AG20443 (cell line): Measurements from ENCODE around the gene KLHDC4.
A peak's percentile ranks its signal among the peaks of the same experiment; 100 is the strongest.
"Not testable (repeated sequence)": the region's sequence is repeated elsewhere in the genome, so short reads cannot be mapped to it uniquely, and the experiment has no call there.

ENCODE experiments used
- DNase-seq: peaks from one replicate; pipeline ENCODE4 v3.0.0; 2012; ENCODE audit warnings: low spot score, mixed read lengths

The KLHDC4 gene

GRCh38 chr16:87720446-87720845 lies 45.3 kb downstream of the KLHDC4 start:
- DNase-seq: no peak

- not testable (repeated sequence) for DNase-seq
These were observed 47.0 kb downstream of the KLHDC4 start for GRCh38 chr16:87718831-87719230.

- DNase-seq: no peak
These were observed 50.1 kb downstream of the KLHDC4 start for GRCh38 chr16:87715658-87716057.

GRCh38 chr16:87715231-87715630 lies 50.6 kb downstream of the KLHDC4 start:
- no peak for DNase-seq

GRCh38 chr16:87713451-87714229 lies 52.1 kb downstream of the KLHDC4 start:
- DNase-seq: no peak

- DNase-seq: no peak
These were observed 53.5 kb downstream of the KLHDC4 start for GRCh38 chr16:87712184-87712762.

GRCh38 chr16:87710887-87711286 lies 54.9 kb downstream of the KLHDC4 start:
- DNase-seq: no peak

GRCh38 chr16:87709677-87710076 lies 56.1 kb downstream of the KLHDC4 start:
- DNase-seq: no peak

GRCh38 chr16:87708881-87709638 lies 56.7 kb downstream of the KLHDC4 start:
- no peak for DNase-seq

- no peak for DNase-seq
These were observed 57.8 kb downstream of the KLHDC4 start for GRCh38 chr16:87707714-87708580.

- DNase-seq: no peak
These were observed 58.7 kb downstream of the KLHDC4 start for GRCh38 chr16:87707097-87707496.

- no peak for DNase-seq
These were observed 59.3 kb downstream of the KLHDC4 start for GRCh38 chr16:87706278-87707000.

- no peak for DNase-seq
These were observed 60.0 kb downstream of the KLHDC4 start for GRCh38 chr16:87705771-87706277.

GRCh38 chr16:87704754-87705353 lies 60.9 kb downstream of the KLHDC4 start:
- DNase-seq: no peak

- no peak for DNase-seq
These were observed 61.9 kb downstream of the KLHDC4 start for GRCh38 chr16:87703835-87704375.

GRCh38 chr16:87703071-87703470 lies 62.7 kb downstream of the KLHDC4 start:
- no peak for DNase-seq

GRCh38 chr16:87702325-87702811 lies 63.4 kb downstream of the KLHDC4 start:
- DNase-seq: peak; percentile 78

GRCh38 chr16:87701505-87701921 lies 64.3 kb downstream of the KLHDC4 start:
- no peak for DNase-seq

- no peak for DNase-seq
These were observed 64.7 kb downstream of the KLHDC4 start for GRCh38 chr16:87701078-87701460.

GRCh38 chr16:87700406-87701077 lies 65.2 kb downstream of the KLHDC4 start:
- no peak for DNase-seq
